Measurements from ENCODE around the gene FER.

The FER gene

GRCh38 chr5:108946008-108946407, 198.3 kb downstream of the FER start (continued):
- TF ChIP-seq, protein P1, sequence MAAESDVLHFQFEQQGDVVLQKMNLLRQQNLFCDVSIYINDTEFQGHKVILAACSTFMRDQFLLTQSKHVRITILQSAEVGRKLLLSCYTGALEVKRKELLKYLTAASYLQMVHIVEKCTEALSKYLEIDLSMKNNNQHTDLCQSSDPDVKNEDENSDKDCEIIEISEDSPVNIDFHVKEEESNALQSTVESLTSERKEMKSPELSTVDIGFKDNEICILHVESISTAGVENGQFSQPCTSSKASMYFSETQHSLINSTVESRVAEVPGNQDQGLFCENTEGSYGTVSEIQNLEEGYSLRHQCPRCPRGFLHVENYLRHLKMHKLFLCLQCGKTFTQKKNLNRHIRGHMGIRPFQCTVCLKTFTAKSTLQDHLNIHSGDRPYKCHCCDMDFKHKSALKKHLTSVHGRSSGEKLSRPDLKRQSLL (tag by site-specific recombination; IDR thresholded peaks at IDR 0.05) = no peak
- TF ChIP-seq ZNF510 (tag by site-specific recombination; IDR thresholded peaks at IDR 0.05; ENCODE audit: insufficient replicate concordance) = no peak

DNA sequence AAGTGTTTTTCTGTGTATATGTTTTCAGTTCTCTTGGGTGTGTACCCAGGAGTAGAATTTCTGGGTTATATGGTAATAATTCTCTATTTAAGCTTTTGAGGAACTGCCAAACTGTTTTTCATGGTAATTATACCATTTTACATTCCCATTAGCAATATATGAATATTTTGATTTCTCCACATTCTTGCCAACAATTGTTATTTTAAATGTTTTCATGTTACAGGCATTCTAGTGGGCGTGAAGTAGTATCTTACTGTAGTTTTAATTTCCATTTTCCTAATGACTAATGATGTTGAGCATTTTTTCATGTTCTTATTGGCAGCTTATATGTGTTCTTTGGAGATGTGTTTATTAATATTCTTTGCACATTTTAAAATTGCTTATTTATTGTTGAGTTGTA, 199.5 kb downstream of the FER start:
- Histone ChIP-seq H3K4me3 (ENCODE audit: low read depth, low read length) (no peak overlapping the region), H3K9me3 (ENCODE audit: control insufficient read depth, insufficient read depth, low read depth, low read length) (no peaks in the 10 kb centered on the region), H3K4me1 (ENCODE audit: control insufficient read depth, insufficient read depth, low read length) (peaks cover 4% of the 10 kb centered on the region; the same call in 1 of the 2 replicates), H3K27ac (ENCODE audit: extremely low read depth, low read depth, low read length) (no peak overlapping the region), H3K36me3 (ENCODE audit: control insufficient read depth in 2 of 2, insufficient read depth in 1 of 2, low read length in 2 of 2) (no peaks in the 10 kb centered on the region; a peak in 1 of 3 replicates)
- CTCF ChIA-PET = interaction anchor here (0.5 kb wide), 1 partner anchor 463 kb away, joined by 3 read pairs; the partner anchor contains the start of gene PJA2
- TF ChIP-seq ZBTB7A (tag by site-specific recombination; IDR thresholded peaks at IDR 0.05; ENCODE audit: low read depth) = no peak
- TF ChIP-seq, protein P2, sequence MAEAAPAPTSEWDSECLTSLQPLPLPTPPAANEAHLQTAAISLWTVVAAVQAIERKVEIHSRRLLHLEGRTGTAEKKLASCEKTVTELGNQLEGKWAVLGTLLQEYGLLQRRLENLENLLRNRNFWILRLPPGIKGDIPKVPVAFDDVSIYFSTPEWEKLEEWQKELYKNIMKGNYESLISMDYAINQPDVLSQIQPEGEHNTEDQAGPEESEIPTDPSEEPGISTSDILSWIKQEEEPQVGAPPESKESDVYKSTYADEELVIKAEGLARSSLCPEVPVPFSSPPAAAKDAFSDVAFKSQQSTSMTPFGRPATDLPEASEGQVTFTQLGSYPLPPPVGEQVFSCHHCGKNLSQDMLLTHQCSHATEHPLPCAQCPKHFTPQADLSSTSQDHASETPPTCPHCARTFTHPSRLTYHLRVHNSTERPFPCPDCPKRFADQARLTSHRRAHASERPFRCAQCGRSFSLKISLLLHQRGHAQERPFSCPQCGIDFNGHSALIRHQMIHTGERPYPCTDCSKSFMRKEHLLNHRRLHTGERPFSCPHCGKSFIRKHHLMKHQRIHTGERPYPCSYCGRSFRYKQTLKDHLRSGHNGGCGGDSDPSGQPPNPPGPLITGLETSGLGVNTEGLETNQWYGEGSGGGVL (tag by site-specific recombination; IDR thresholded peaks at IDR 0.05) = no peak
- TF ChIP-seq ZXDB (tag by site-specific recombination; IDR thresholded peaks at IDR 0.05) = no peak
- no peak for TF ChIP-seq GLIS1 (tag by site-specific recombination; IDR thresholded peaks at IDR 0.05)
- TF ChIP-seq EGR2 (tag by site-specific recombination; IDR thresholded peaks at IDR 0.05; ENCODE audit: low read depth) = no peak
- no peak for TF ChIP-seq ZNF529 (tag by site-specific recombination; IDR thresholded peaks at IDR 0.05; ENCODE audit: insufficient replicate concordance)
- TF ChIP-seq ZNF175 (tag by site-specific recombination; IDR thresholded peaks at IDR 0.05) = no peak
- no peak for TF ChIP-seq ZNF423 (tag by site-specific recombination; IDR thresholded peaks at IDR 0.05)
- no peak for TF ChIP-seq ZNF391 (tag by site-specific recombination; IDR thresholded peaks at IDR 0.05; ENCODE audit: borderline replicate concordance, low read depth)
- TF ChIP-seq, protein P3, sequence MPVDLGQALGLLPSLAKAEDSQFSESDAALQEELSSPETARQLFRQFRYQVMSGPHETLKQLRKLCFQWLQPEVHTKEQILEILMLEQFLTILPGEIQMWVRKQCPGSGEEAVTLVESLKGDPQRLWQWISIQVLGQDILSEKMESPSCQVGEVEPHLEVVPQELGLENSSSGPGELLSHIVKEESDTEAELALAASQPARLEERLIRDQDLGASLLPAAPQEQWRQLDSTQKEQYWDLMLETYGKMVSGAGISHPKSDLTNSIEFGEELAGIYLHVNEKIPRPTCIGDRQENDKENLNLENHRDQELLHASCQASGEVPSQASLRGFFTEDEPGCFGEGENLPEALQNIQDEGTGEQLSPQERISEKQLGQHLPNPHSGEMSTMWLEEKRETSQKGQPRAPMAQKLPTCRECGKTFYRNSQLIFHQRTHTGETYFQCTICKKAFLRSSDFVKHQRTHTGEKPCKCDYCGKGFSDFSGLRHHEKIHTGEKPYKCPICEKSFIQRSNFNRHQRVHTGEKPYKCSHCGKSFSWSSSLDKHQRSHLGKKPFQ (tag by site-specific recombination; IDR thresholded peaks at IDR 0.05) = no peak
- TF ChIP-seq ZNF24 (tag by site-specific recombination; IDR thresholded peaks at IDR 0.05) = no peak
- TF ChIP-seq WT1 (tag by site-specific recombination; IDR thresholded peaks at IDR 0.05) = no peak
- no peak for TF ChIP-seq YY2 (tag by site-specific recombination; IDR thresholded peaks at IDR 0.05)
- POLR2A ChIA-PET = no interaction called here

DNA sequence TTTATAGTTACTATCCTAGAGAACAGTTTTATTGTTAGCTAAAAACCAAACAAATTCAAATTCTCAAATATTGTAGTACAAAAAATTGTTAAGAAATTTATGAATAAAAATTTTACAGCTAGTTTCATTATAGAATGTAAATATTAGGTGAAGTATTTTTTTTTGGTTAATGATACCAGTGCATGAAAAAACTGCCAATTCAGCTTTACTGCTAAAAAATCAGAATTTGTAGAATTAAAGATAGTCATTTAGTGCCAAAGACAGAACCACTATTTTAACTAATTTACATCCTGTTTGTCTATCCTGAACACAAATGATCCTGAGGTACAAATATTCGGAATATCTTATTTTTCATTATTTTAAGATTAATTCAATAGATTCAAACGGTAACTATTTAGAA, 202.6 kb downstream of the FER start:
- H3K4me1 ChIP-seq (ENCODE audit: control insufficient read depth, insufficient read depth, low read length) = peaks cover 4% of the 10 kb centered on the region; the same call in 1 of the 2 replicates
- no peaks in the 10 kb centered on the region; a peak in 1 of 3 replicates for H3K36me3 ChIP-seq (ENCODE audit: control insufficient read depth in 2 of 2, insufficient read depth in 1 of 2, low read length in 2 of 2)
- H3K27ac ChIP-seq (ENCODE audit: extremely low read depth, low read depth, low read length) = no peak overlapping the region
- ChIA-PET CTCF (no interaction called here), POLR2A (no interaction called here)
- no peak for TF ChIP-seq ZNF350 (tag by site-specific recombination; IDR thresholded peaks at IDR 0.05)
- no peak for TF ChIP-seq ZFP69B (tag by site-specific recombination; IDR thresholded peaks at IDR 0.05)
- TF ChIP-seq FEZF1 (tag by site-specific recombination; IDR thresholded peaks at IDR 0.05) = no peak
- no peaks in the 10 kb centered on the region for H3K9me3 ChIP-seq (ENCODE audit: control insufficient read depth, insufficient read depth, low read depth, low read length)
- no peak overlapping the region for H3K4me3 ChIP-seq (ENCODE audit: low read depth, low read length)
